HT-29 (cell line): Measurements from ENCODE around the gene MPDZ. TPM values are rescaled to one million over a fixed set of nuclear protein-coding genes. Genes with fewer than 3 reads are reported as not detected.
"Not testable (repeated sequence)": the region's sequence is repeated elsewhere in the genome, so short reads cannot be mapped to it uniquely, and the experiment has no call there.

Source experiments
- DNase-seq: peaks from one replicate; pipeline ENCODE4 v3.0.0-alpha.2; 2015; ENCODE audit warnings: low spot score
- total RNA-seq: library from RNA; depleted of rRNA; stranded (reverse); fragments of >200 nt; shearing (Covaris generic); gene quantifications from 2 replicates; pipeline ENCODE4 v1.2.3, GENCODE V29; 2014

MPDZ gene
- total RNA-seq, 1 experiment from 2014 or later, result not detected

DNA sequence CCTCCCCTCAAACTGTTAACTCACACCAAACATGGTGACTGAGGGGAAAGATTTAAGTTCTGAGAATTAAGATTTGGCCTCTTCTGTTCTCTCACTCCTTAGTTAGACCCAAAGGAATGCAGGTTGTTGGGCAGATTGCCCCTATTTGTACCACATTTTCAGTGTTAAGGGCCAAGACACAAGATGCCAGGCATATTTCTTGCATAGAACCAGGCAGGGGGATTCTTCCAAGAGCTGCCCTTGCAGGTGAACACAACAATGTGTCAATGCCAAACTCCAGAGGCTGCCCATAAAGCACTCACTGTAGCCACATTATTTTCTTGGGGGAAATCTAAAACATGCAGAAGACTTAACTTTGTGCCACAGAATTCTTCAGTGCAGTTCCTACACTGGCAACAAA lies 14.7 kb downstream of the MPDZ start:
- no peak for DNase-seq

DNA sequence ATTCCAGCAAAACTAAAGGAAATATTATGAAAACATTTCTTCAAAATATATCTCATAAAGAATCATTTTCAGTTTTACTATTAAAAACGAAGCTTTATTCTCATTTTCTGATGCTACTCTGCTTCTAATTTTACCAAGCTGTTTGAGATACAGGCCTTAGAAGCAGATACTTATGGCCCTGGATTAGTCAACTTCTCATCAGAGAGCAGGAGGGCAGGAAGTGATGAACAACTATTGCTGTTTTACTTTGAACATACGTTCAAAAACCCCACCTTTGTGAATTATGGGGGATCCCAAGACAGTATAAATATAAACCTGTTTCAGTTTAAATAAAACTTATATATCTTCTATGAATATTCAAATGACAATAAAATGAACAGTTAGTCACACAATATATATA lies 16.0 kb downstream of the MPDZ start:
- DNase-seq, result no peak

DNA sequence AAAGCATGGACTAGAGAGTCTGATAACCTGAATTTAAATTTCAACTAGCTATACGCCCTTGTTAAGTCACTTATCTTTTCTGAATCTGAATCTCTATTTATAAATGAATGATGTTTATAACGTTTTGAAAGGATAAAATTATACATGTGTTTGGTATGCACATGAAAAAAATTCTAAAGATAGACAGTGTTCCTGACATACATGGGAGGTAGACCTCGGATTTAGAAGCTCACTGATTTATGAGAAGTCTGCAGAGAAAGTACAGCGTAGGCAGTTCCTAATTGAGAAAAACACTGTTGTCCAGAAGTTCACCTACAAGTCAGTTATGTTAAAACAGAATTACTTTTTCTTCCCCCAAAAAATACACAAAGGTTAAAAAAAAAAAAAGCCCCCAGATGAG lies 26.6 kb downstream of the MPDZ start:
- no peak for DNase-seq

DNA sequence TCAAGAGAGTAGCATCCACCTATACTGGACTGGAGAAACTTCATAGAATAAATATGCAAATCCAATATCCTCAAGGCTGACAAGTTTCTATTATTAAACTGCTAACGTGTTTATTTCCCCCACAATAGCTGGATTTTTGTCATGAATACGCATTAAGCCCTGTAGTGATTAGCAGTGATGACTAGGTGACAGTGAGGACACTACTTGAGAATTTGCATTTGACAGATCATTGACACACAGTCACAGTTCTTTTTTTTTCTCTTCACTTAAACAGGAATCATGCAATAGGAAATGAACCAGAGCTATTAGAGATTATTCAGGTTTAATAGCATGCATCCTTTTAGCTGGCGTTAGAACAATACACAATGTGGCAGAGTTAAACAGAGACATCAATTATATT lies 35.3 kb downstream of the MPDZ start:
- DNase-seq, result no peak

DNA sequence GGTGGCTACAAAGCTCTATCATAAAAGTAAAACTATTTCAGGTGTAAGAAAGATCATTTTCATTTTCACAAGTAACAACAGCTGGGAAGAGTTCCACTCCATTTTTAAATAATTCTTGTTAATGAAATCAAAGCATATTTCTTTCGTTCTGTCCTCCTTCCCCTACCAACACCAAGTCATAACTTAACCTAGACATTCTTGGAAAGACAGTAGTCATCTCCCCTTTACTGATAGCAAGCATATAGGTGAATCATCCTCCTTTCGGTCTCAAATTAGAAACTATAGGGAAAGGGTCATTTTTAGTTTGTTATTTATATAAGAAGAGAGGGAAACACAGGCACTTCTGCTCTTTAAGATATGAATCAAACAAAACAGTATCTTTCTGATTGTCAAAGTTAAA lies 38.2 kb downstream of the MPDZ start:
- no peak for DNase-seq

DNA sequence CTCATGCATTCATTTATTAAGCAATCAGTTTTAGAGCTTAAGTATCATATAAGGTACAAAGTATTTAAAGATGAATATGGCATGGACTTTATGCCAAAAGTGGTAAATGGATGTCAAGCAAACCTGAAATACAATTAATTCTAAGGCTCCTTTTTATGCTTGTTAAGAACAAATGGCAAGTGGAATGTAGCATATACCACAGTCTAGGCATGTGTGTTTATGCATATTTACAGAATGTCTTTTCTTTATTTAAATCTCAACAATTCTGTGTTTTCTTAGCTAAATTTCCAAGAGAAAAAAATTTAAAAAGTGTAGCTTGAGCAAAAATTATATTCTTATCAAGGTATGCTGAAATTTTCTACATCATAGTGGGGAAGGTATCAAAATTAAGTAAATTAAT lies 39.8 kb downstream of the MPDZ start:
- no peak for DNase-seq

DNA sequence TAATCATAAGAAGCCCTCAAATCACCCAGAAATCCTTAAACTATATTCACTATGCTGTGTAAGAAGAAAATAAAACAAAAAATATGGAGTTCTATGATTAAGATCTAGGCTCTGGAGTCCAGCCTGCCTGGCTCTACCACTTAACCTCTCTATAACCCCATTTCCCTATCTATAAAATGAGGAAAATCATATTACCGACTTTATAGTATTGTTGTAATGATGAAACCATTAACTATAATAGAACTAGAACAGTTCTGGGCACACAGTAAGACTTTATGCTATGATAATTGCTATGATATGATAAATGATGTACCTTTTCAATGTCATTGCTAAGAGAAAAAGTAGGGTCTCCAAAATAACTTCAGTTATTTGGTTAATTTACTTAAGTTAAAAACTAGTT lies 40.3 kb downstream of the MPDZ start:
- DNase-seq, result no peak

DNA sequence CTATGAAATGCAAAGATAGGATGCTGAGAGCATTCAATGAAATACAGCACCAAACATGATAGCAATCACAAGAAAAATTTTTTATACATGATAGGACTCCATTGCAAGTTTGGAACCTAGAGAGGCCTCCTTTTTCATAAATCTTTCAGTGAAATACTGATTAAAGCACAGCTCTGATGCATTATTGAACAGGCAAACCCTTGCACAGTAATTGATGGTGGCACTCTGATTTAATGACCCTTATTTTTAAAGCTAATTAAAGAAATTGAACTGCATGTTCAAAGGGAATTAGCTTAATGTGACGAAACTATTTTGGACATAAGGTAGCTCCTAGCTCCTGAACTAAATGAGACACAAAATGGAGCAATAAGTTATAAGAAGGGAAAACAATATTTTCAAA lies 44.6 kb downstream of the MPDZ start:
- DNase-seq, result no peak

DNA sequence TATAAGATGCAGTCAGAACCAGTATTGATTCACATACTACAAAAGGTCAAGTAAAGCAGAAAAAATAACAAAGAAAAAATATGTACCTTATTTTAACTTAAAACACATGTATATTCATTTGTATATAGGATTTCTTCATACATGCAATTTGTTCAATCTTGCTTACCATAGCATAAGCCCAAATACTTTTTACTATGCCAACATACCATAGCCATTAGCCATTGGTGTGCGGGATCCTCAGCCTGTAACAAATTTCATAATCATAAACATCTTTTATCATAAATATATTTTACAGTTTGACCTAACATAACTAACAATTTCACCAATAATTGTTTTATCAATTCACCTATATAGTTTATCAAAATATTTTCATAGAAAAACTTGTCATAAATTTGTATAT lies 51.1 kb downstream of the MPDZ start:
- no peak for DNase-seq

DNA sequence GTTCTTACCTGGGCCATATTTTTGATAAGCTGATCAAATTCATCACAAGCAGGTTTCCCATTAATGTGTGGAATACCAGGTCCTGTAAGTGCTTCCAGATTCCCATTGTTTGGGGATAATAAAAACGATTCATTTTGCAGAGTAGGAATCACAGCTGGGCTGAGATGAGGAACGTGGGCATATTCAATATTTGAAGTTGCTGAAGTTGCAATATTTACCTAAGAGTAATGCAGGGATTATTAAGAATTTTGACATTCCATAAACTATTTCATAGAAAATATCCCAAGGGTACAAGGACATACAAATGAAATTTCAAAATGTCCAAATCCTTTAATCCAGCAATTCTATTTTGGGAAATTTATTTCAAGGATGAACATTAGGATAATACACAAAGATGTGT lies 55.1 kb downstream of the MPDZ start:
- no peak for DNase-seq

DNA sequence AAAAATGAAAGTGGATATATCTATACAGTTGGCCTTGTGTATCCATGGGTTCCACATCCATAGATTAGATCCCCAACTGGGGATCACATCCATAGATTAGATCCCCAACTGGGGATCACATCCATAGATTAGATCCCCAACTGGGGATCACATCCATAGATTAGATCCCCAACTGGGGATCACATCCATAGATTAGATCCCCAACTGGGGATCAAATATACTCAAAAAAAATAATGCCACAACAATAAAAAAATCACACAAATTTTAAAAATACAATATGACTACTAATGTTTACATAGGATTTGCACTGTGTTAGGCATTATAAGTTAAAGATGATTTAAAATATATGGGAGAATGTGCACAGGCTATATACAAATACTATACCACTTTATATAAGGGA lies 56.8 kb downstream of the MPDZ start:
- not testable (repeated sequence) for DNase-seq

DNA sequence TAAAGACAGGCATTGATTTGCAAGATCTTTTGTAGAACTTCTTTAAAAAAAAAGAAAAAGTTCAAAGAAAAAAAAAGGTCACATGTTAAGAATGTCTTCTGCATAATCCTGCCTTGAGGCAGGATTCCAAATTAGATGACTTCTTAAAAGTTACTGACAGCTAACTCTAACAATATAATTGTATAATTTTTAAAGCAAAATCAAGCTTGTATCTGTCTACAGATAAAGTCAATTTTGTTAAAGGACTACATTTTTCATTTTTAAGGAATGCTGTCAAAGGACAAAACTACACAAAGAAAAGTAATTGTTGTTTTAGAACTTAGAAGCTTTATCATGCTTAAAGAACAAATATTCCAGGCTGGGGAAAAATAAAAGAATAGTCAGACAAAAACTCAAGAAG lies 57.8 kb downstream of the MPDZ start:
- DNase-seq, result no peak

DNA sequence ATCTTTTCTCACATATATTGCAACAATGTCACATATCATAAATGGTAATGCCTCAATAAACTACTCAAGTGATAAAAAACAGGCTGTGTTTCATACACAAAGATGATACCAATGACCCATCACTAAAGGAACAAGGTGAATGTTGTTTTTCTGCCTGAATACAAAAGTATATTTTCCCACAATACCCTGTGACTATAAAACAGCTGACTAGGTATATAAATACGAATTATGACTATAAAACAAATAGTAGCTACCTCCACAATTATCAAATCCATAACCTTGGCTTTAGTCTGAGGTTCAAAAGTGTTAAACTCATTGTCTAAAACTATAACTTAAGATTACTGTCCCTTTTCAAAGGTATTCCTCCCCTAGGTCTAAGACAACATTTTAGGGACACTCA lies 58.7 kb downstream of the MPDZ start:
- DNase-seq, result no peak

DNA sequence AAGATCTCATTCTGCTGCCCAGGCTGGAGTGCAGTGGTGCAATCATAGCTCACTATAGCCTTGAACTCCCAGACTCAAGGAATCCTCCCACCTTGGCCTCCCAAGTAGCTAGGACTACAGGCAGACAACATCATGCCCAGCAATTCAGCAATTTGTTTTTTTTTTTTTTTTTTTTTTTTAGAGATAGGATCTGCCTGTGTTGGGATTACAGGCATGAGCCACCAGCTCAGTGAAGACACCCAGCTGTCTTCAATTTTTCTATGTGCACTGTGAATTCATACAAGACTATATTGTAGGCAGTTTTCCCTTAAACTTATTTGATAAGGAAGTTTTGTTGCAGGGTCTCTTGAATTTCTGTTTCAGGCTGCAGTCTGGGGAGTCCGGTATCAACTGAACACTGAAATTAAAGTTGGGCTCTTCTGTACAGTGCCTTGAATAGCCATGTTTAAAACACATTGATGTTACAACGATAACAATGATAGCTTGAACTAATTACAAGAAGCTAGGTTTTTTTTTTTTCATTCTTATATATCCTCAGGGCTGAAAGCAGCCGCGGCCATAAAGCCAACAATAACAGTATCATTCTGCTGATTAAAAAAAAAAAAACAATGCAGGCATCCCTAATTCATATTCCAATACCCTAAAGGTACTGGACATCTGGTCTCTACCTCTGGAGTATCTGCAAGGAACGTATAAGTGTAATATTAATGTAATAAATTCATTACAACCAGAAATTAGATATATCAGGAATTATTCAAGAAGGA lies 63.5 kb downstream of the MPDZ start:
- DNase-seq, result no peak

DNA sequence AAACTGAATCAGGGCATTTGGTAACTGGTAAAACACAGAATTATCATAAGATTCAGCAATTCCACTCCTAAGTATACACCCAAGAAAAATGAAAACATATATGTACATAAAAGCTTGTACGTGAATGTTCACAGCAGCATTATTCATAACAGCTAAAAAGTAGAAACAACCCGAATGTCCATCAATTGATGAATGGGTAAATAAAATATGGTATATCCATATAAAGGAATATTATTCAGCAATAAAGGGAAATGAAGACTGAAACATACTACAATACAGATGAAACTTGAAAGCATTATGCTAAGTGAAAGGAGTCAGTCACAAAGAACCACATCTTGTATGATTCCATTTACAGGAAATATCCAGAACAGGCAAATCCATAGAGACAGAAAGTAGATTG lies 65.5 kb downstream of the MPDZ start:
- no peak for DNase-seq

DNA sequence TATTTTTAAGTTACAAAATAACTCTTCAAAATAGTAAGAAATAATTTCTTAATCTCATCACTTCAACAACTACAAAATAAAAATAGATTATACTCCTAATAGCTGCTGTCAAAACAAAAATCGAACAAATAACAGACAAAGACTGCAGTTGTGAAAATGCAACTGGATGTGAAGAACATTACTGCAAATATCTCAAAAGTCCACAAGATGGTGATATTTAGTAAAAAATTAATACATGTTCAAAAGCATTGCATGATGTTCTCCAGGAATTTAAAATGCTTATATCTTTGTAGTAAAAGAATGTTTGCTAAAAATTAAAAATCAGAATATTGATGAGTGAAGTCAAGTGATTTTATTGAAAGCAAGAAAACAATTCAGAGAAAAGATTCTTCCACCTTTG lies 66.2 kb downstream of the MPDZ start:
- no peak for DNase-seq

DNA sequence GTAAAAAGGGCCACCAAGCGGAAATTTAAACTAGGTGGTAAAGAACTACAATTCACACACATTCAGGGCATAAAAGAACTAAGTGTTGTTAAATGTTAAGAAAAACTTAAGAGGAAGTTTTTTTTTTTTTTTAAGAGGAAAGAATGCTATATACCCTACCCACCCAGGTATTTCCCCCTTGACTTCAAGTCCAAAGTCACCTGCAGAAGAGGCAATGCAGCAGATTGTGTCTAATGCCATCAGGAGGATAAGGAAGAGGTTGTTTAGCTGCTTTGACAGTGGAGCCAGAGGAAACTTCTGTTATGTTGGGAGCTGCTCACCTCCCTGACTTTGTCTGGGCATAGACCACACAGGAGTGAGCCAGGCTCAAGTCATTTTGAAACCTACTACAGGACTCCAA lies 69.2 kb downstream of the MPDZ start:
- no peak for DNase-seq

DNA sequence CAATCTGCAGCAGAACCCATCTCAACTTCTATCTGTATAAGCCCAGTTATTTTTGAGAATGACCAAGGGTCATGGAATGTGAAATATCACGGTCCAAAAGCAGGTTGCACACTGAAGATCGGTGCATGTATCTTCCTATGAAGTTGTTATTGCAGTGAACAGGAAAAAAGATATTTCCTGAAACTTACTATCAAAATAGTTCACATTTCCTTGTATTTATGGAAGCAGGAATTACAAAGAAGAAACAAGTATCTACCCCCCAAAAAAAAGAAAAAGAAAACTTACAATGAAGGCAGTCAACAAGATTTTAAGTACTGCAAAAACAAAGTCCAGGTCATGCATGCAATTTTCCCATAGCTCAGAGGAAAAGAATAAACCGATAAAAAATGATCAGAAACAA lies 70.0 kb downstream of the MPDZ start:
- no peak for DNase-seq

DNA sequence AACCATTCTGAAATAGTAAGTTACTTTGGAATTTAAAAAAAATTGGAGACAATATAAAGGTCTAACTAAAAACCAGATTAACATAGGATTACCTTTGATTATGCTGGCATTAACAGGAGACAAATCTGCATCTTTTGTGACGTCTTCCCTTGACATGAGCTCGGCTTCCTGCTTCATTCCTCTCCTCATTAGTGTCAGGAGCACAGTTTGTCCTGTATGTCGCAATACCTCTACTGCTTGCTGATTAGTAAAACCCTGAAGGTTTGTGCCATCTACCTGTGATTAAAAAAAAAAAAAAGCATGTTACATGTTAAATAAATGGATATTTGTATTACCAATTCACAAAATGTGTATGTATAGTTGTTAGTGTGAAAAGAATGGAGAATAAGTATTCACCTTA lies 73.7 kb downstream of the MPDZ start:
- no peak for DNase-seq

DNA sequence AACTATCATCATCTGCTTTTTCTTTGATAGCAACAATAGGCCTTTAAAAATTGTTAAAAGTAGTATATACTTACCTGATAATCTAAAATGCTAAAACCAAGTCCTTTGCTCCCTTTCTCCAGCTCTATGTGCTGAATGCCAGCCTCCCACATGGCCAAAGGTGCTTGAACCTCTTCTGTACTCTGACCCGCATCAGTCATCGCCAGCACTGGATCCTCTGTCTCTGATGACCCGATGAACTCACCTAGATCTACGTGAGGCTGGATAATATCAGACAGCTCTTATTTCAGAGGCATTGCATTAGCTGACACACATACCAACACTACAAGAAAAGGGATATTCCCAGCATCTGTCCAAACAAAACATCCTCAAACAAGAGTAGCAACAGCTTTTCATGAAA lies 89.5 kb downstream of the MPDZ start:
- DNase-seq, result no peak

DNA sequence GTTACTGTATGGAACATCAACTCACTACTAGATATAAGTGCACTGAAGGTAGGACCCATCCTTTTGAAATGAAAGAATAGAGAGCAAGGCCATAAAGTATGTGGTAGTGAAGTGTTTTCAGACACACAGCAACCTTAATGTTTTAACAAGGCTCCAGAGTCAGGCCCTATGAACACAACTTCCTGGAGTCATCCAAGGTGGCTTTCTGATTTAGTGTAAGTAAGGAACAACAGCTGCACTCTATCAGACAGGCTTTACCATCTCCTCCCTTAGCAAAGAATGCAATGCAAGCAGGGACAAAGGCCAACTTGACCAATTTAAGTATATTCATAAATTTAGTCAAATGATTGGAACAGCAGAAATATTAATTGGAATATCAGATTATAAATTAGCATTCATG lies 90.1 kb downstream of the MPDZ start:
- DNase-seq, result no peak

DNA sequence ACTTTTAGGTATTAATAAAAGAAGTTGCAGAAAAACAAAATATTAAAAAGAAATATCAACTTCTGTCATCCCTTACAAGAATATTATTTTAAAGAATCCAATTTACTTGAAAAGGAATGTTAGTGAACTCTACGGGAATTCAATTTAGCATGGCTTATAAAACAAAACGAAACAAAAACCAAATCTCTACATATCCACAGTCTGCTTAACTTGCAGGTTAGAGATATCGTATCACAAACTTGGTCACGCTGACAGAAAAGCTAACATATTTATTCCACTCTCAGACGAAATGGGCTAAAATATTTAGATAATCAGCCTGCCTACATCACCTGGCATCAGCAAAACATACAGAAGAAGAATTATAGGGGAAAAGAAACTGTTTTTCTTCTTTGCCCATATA lies 92.7 kb downstream of the MPDZ start:
- DNase-seq, result no peak

DNA sequence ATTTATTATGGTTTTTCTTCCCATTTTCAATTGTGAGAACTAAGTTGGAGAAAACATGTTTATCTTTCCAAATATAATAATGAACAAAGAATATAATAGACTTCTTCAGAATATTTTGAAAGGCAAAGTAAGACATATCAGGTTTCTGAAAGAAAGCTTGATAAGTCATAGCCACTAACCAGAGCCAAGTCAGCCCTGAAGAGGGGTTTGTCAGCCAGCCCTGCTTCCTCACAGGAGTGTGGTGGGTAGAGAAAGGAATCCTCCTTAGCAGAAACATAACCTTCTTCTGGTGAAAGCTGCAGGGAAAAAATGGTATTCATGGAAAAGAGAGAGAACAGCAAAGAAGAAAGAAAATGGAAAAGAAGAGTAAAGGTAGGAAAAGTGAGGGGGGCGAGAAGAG lies 93.4 kb downstream of the MPDZ start:
- no peak for DNase-seq

DNA sequence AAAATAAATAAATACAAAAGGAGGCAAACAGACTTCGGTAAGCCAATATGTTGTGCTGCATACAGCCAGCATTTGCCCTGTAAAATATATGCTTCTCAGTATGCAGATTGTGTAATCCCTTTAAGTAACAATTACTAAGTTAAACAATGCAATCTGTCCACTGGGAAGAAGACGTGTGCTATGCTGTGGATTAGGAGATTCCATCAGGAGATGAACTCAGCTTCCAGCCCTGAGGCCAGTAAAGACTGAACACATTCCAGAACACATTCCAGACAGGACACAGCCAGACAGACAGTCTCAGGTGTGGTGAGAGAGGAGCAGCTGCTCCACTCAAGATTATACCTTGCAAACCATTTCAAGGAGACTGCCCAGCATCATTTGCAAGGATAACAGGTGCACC lies 97.8 kb downstream of the MPDZ start:
- no peak for DNase-seq
